Activated naive CD8-positive, alpha-beta T cell treated with anti-CD3 and anti-CD28 coated beads, Interleukin-2, amount 10 ng/mL, durations not matched to agents 7 days and 5 days (primary cell): ENCODE measurements around the gene DYNC1I1. TPM values are rescaled to one million over a fixed set of nuclear protein-coding genes. Genes with fewer than 3 reads are reported as not detected.

Source experiments
- ATAC-seq: fragments of 150-1000 bp; cut with Tn5 transposase; one replicate; pipeline ENCODE4 v1.10.0; 2021; ENCODE audit warnings: low read depth, moderate library complexity
- POLR2A ChIA-PET: fragments of 350-600 bp; sonication (Branson Sonifier 250); formaldehyde crosslinking; loops from one replicate; lab custom pipeline; 2021; ENCODE audit warnings: antibody characterized with exemption; lab: Charles Lee
- DNase-seq: peaks from one replicate; pipeline ENCODE4 v3.0.0; 2021
- H3K27ac Mint-ChIP-seq: one replicate; pipeline ENCODE4 v1.8.0; 2022; ENCODE audit warnings: mild to moderate bottlenecking, mixed read lengths
- H3K27me3 Mint-ChIP-seq: one replicate; pipeline ENCODE4 v1.8.0; 2022; ENCODE audit warnings: mild to moderate bottlenecking, moderate library complexity, mixed read lengths
- H3K36me3 Mint-ChIP-seq: one replicate; pipeline ENCODE4 v1.8.0; 2021; ENCODE audit warnings: mild to moderate bottlenecking, mixed read lengths
- H3K4me1 Mint-ChIP-seq: one replicate; pipeline ENCODE4 v1.8.0; 2021; ENCODE audit warnings: mixed read lengths
- H3K4me3 Mint-ChIP-seq: one replicate; pipeline ENCODE4 v1.8.0; 2022; ENCODE audit warnings: mild to moderate bottlenecking, moderate library complexity, mixed read lengths
- H3K9me3 Mint-ChIP-seq: one replicate; pipeline ENCODE4 v1.8.0; 2021; ENCODE audit warnings: mixed read lengths
- total RNA-seq, 2 experiments: library from RNA; stranded (reverse); gene quantifications; one replicate each; pipeline ENCODE4 v1.2.3, GENCODE V29; 2021

Gene DYNC1I1
- total RNA-seq, 2 experiments from 2014 or later = not detected

DNA sequence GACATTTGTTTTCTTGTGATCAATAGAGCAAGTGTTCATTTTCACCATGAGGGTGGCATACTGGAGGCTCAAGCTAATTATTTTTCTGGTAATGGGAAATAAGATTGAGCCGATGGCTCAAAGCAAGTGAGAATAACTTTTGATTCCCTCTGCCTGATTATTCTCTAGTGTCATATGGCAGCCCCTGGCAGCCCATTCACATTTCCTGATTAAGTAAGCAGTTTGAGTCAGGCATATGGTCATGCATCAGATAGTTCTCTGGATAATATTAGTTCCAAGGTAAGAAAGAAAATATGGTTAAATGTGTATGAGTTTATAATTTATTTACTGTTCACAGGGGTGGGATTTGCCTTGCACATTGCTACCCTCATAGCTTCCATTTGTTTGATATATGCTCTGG is 109.2 kb downstream of the DYNC1I1 start:
- Mint-ChIP-seq H3K9me3 (no peaks in the 10 kb centered on the region), H3K4me3 (no peak overlapping the region), H3K27me3 (no peaks in the 10 kb centered on the region), H3K4me1 (no peaks in the 10 kb centered on the region), H3K36me3 (no peaks in the 10 kb centered on the region), H3K27ac (no peak overlapping the region)
- no peak for DNase-seq
- ATAC-seq = no peak
- POLR2A ChIA-PET = no interaction called here

DNA sequence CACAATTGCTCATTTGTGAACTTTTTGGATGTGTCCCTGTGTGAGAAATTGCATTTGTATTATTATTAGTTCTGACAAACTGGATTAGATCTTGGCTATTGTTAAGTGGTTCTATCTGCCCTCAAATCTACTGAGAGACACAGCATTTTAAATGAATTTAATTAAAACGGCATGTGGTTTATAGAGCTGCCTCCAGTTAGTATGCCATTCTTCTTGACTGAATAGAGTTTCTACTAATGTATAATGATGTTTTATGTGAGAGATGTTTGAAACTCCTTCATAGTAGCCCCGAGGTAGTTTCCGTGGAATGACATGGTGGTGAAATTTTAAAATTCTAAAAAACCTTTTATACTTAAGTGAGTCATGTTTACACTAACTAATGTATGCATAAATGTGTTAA is 110.9 kb downstream of the DYNC1I1 start:
- Mint-ChIP-seq H3K4me3 (no peak overlapping the region), H3K36me3 (no peaks in the 10 kb centered on the region), H3K9me3 (no peaks in the 10 kb centered on the region), H3K4me1 (no peaks in the 10 kb centered on the region), H3K27ac (no peak overlapping the region), H3K27me3 (no peaks in the 10 kb centered on the region)
- DNase-seq = no peak
- no peak for ATAC-seq
- POLR2A ChIA-PET = no interaction called here

DNA sequence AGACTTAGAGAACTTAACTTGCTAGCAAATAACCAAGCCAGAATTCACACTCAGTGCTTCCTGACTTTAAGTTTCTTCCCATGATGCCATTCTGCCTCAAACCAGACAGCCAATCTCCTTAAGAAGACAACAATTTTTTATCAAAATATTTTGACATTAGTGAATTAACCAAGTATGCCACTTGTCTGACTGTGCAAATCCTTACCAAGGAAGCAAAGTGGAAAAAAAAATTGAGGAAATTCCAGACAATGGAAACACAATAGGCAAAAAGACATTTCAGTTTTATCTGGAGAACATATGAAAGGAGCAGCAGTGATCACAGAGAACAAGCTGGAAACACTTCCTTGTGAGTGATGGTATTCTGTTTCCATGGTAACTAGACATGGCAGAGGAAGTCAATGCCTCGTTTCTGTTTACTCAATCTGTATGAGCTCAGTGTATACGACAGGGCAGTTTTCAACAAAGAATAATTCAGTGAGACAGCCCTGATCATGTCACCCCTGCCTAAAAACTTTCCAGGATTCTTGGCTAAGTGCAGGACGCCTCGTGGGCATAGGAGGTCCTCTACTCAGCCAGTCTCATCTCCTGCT is 114.2 kb downstream of the DYNC1I1 start:
- peaks cover 3% of the 10 kb centered on the region for H3K27me3 Mint-ChIP-seq
- H3K4me3 Mint-ChIP-seq = no peak overlapping the region
- H3K27ac Mint-ChIP-seq = no peak overlapping the region
- POLR2A ChIA-PET = no interaction called here
- ATAC-seq (no peak), DNase-seq (no peak)
- no peaks in the 10 kb centered on the region for H3K4me1 Mint-ChIP-seq
- no peaks in the 10 kb centered on the region for H3K36me3 Mint-ChIP-seq
- H3K9me3 Mint-ChIP-seq = no peaks in the 10 kb centered on the region

DNA sequence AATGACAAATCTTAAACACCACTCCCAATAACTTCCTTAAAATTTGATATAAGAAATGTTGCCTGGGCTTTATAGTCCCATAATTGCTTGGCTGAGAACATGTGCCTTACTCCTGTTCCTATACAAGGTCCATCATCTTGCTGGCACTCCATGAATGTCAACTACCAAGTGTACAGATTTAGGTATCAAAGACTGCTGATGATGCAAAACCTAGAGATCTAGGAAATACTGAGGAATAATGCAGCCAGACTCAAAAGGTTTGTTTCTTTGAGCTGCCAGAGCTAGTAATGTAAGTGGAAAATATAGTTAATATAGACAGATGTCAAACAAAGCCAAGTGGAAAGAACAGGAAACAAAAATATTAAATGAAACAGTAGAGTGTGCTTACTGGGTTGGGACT is 121.1 kb downstream of the DYNC1I1 start:
- Mint-ChIP-seq H3K27me3 (peaks cover 3% of the 10 kb centered on the region), H3K27ac (no peak overlapping the region), H3K9me3 (no peaks in the 10 kb centered on the region), H3K36me3 (no peaks in the 10 kb centered on the region), H3K4me1 (no peaks in the 10 kb centered on the region), H3K4me3 (no peak overlapping the region)
- DNase-seq (no peak), ATAC-seq (no peak)
- POLR2A ChIA-PET = no interaction called here

DNA sequence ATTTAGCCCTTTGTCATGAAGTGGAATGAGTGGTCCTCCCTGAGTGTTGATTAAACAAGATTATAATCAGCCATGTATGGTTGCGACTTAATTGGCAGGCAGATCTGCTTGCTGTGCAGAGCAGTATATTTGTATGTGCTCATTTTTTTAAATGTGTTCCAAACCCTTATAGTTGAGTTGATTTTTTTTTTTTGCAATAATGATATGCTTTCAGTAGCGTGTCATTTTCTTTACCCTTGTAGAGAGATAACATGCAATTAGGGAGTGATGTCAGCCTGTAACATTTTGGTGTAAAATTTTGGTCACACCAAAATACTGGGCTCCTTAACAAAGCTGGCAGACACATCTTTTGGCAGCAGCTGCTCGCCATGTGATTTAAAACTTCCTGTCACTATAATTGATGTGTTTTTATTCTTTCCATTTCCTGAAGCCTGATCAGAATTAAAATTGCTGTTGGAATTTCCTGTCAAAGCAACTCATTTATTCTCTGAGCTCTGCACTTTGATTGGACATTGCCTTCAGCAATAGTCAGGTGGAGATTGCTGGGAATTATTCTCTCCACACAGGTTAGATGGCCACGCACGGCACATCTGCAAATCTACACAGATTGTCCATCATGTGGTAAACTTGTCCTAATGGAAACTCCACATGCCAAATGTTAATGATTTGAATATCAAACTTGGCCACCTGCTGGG is 125.3 kb downstream of the DYNC1I1 start:
- no peak overlapping the region for H3K27ac Mint-ChIP-seq
- POLR2A ChIA-PET = no interaction called here
- H3K36me3 Mint-ChIP-seq = no peaks in the 10 kb centered on the region
- DNase-seq = no peak
- peaks cover 2% of the 10 kb centered on the region for H3K27me3 Mint-ChIP-seq
- H3K4me3 Mint-ChIP-seq = no peak overlapping the region
- H3K4me1 Mint-ChIP-seq = no peaks in the 10 kb centered on the region
- no peaks in the 10 kb centered on the region for H3K9me3 Mint-ChIP-seq
- no peak for ATAC-seq

DNA sequence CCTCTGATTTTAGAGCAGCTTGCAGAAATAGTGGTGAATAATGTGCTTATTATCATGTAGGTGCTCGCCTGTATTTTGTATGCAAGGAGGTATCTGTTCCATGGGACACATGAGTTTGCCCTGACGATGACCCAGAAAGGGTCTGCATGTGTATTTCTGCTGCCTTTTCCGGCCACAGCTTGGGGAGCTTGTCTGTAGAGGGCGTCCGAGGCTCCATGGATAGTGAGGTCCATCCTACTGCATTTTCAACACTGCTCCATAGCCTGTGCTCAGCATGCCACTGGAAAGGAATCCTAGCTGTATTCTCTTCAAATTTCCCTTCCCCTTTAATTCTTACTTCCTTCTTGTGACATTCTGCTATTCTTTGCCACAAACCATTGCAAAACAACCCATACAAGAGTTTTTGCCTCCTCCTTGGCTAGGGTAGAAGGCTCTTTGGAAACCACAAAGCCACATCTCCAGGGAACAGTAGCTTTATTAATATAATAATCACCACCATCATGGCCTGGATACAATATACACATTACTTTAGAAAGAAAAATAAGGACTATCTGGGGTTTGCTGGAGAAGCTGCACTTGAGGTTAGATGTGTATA is 127.7 kb downstream of the DYNC1I1 start:
- DNase-seq (no peak), ATAC-seq (no peak)
- no peak overlapping the region for H3K27ac Mint-ChIP-seq
- no peaks in the 10 kb centered on the region for H3K9me3 Mint-ChIP-seq
- H3K4me3 Mint-ChIP-seq = no peak overlapping the region
- POLR2A ChIA-PET = no interaction called here
- H3K27me3 Mint-ChIP-seq = peaks cover 2% of the 10 kb centered on the region
- H3K36me3 Mint-ChIP-seq = no peaks in the 10 kb centered on the region
- H3K4me1 Mint-ChIP-seq = no peaks in the 10 kb centered on the region

DNA sequence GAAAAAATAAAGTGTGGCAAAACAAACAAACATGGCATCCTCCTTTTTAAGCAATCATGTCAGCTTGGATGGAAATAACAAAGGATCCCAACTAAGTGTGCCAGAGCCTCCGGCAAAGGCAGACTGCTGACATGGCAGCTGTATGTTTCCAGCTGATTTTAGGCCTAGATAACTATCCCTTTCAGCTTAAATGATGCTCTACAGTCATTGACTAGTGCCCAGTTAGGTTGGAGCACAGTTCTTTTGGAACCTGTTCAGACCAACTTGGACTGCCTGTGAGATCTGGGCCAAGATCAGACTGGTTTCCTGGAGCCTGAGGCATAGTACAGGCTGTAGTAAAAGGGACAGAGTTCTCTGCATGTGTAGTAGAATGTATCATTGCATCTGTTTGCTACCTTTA is 128.7 kb downstream of the DYNC1I1 start:
- Mint-ChIP-seq H3K36me3 (no peaks in the 10 kb centered on the region), H3K9me3 (no peaks in the 10 kb centered on the region), H3K27me3 (peaks cover 2% of the 10 kb centered on the region), H3K4me1 (no peaks in the 10 kb centered on the region), H3K27ac (no peak overlapping the region), H3K4me3 (no peak overlapping the region)
- DNase-seq (no peak), ATAC-seq (no peak)
- POLR2A ChIA-PET = no interaction called here

DNA sequence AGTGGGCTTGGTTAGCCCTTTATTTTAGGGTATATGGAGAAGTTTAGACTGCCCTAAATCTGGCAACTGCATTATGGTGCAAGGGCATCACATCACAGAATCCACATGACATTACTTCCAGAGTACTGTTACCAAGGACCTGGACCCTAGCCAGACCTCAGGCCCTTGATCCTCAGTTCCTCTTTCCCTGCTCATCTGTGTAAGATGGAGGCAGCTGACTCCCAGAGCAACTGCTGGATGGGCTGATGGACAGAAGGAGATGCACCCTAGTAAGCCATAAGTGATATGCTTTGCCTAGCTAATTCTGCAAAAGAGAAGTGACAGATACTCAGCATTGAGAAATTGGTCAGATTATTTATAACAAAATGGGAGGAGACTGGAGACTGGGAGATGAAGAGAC is 131.7 kb downstream of the DYNC1I1 start:
- Mint-ChIP-seq H3K36me3 (no peaks in the 10 kb centered on the region), H3K4me1 (no peaks in the 10 kb centered on the region), H3K9me3 (no peaks in the 10 kb centered on the region), H3K27ac (no peak overlapping the region), H3K27me3 (peaks cover 4% of the 10 kb centered on the region), H3K4me3 (no peak overlapping the region)
- POLR2A ChIA-PET = no interaction called here
- ATAC-seq (no peak), DNase-seq (no peak)

DNA sequence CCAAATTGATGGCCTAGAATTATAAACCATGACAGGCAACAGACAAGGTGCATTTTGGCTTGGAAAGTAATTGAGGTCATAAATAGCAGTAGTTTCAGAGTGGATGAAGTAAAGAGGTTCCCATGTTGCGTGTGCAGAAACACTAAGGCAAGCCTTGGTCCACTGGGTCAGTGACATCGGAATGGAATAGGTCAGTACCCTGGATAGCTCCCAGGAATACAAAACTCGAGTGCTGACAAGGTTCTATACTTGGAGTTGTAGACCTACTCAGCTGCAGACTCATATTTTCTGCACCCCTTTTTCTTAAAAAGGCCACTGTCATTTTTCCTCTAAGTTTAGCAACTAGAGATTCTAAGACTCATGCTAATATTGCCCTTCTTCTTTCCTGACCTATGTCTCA is 132.8 kb downstream of the DYNC1I1 start:
- ATAC-seq = no peak
- Mint-ChIP-seq H3K27ac (no peak overlapping the region), H3K9me3 (no peaks in the 10 kb centered on the region), H3K4me1 (no peaks in the 10 kb centered on the region), H3K36me3 (no peaks in the 10 kb centered on the region), H3K4me3 (no peak overlapping the region), H3K27me3 (peaks cover 6% of the 10 kb centered on the region)
- POLR2A ChIA-PET = no interaction called here
- DNase-seq = no peak

DNA sequence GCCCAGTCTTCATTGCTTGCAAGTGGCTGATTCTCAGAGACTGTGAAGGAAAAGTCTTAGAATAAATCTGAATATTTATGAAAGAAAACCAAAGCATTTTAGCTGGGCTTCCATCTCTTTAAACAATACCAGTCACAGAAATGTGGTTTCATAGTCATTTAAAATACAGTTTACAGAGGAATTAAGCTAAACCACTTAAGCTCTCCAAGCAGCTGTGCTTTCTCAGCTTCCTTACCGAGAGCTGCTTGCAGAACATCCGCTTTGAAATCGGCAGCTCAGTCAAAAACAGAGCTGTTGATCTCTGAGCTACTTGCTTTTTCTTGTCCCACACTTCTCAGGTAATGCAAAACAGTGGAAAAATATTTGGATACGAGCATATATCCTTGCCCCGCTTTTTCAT is 134.5 kb downstream of the DYNC1I1 start:
- Mint-ChIP-seq H3K9me3 (no peaks in the 10 kb centered on the region), H3K27me3 (peaks cover 5% of the 10 kb centered on the region), H3K27ac (no peak overlapping the region), H3K36me3 (no peaks in the 10 kb centered on the region), H3K4me1 (no peaks in the 10 kb centered on the region), H3K4me3 (no peak overlapping the region)
- POLR2A ChIA-PET = no interaction called here
- ATAC-seq (no peak), DNase-seq (no peak)

DNA sequence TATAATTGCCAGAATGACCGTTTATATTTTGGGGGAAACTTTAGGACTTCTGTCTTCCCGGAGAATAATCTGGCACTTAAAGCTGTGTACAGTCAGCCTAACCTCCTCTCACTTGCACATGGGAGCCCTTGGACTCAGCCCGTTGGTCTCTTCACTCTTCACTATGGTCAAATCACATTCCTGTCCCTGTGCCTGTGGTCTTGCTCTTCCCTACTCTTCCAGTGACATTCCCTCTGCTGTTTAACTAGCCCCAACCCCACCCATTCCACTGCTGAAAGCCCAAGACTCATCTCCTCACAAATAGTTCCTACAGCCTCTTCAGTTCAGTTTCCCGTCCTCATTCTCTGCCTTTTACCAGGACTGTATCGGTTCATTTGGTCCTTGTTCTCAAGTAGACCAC is 135.0 kb downstream of the DYNC1I1 start:
- Mint-ChIP-seq H3K36me3 (no peaks in the 10 kb centered on the region), H3K9me3 (no peaks in the 10 kb centered on the region), H3K27ac (no peak overlapping the region), H3K27me3 (peaks cover 6% of the 10 kb centered on the region), H3K4me1 (no peaks in the 10 kb centered on the region), H3K4me3 (no peak overlapping the region)
- no peak for ATAC-seq
- no peak for DNase-seq
- POLR2A ChIA-PET = no interaction called here

DNA sequence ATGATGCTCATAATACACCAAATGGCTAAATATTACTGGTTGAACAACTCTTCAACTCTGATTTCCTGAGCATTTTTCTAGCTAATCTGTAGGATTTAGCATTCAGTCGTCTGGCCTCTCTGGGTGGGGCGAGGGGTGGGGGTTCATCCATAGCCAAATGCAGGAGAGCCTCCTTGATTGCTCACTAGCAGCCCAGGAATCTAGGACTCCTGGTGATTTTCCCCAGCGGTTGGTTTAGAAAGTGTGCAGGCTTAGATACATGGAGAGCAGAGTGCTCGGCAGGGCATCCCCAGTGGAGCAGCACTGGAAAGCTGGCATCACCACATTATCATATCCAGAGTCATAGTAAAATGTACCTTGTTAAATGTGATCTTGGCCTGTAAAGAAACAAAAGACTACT is 136.1 kb downstream of the DYNC1I1 start:
- Mint-ChIP-seq H3K27ac (no peak overlapping the region), H3K4me1 (no peaks in the 10 kb centered on the region), H3K27me3 (peaks cover 8% of the 10 kb centered on the region), H3K36me3 (no peaks in the 10 kb centered on the region), H3K4me3 (no peak overlapping the region), H3K9me3 (no peaks in the 10 kb centered on the region)
- POLR2A ChIA-PET = no interaction called here
- ATAC-seq = no peak
- no peak for DNase-seq

DNA sequence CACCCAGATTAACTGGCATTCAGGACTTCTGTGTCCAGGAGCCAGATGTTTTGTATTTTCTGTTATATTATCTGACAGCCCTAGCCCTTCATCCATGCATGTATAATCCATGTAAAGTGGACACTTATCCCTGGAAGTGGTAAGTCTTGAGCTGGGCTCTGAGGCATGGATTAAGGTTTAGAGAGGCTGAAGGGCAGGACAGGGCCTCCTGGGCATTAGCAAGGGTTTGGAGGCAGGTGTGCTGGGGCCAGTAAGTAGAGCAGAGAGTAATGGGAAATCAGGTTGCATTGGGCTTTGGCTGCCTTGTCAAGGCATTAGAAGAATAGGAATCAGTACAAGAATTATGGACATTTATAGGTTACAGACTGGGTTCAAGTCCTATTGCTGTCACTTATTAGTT is 138.0 kb downstream of the DYNC1I1 start:
- Mint-ChIP-seq H3K27ac (no peak overlapping the region), H3K9me3 (no peaks in the 10 kb centered on the region), H3K36me3 (no peaks in the 10 kb centered on the region), H3K27me3 (peaks cover 18% of the 10 kb centered on the region), H3K4me3 (no peak overlapping the region), H3K4me1 (no peaks in the 10 kb centered on the region)
- POLR2A ChIA-PET = interaction anchor here (0.5 kb wide), 1 partner anchor 1120 kb away, joined by 4 read pairs; no protein-coding TSS in a partner anchor
- no peak for DNase-seq
- ATAC-seq = no peak

DNA sequence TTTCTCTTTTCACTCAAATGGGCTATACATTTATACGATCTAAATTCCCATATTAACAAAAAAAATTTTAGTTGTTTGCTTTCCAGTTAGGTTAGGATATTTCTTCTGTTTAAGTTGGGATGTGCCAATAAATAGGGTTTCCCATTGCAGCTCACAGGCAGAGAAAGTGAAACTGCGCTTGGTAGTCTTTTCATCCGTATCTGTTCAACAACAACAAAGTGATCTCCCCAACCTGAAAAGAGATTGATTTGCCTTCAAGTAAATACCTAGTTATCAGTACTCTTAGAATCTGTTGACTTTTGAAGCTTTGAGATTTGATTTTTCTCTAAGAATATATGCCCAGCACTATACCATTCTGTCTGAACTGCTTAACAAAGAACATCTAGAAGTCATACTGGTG is 143.4 kb downstream of the DYNC1I1 start:
- Mint-ChIP-seq H3K4me3 (no peak overlapping the region), H3K4me1 (peaks cover 4% of the 10 kb centered on the region), H3K9me3 (no peaks in the 10 kb centered on the region), H3K27ac (no peak overlapping the region), H3K27me3 (peaks cover 18% of the 10 kb centered on the region), H3K36me3 (no peaks in the 10 kb centered on the region)
- POLR2A ChIA-PET = no interaction called here
- DNase-seq (no peak), ATAC-seq (no peak)
